ENCODE results near the gene VANGL1. TPM values are rescaled to one million over a fixed set of nuclear protein-coding genes. Genes with fewer than 3 reads are reported as not detected.

Gene VANGL1
- total RNA-seq, 2 experiments from 2014 or later, result 0.72 TPM

- H3K36me3 Mint-ChIP-seq (ENCODE audit: low read depth), result no peaks in the 10 kb centered on the region
- H3K27me3 Mint-ChIP-seq (ENCODE audit: low read depth), result peaks cover 12% of the 10 kb centered on the region
- H3K27ac Mint-ChIP-seq, result no peak overlapping the region
- no peak for DNase-seq
- no peaks in the 10 kb centered on the region for H3K9me3 Mint-ChIP-seq
- peaks cover 4% of the 10 kb centered on the region for H3K4me1 Mint-ChIP-seq (ENCODE audit: low read depth)
- intact Hi-C loops (cut with micrococcal nuclease), result no loop called here
- H3K4me3 Mint-ChIP-seq, result no peak overlapping the region
- CTCF ChIA-PET, result no interaction called here
Measured at GRCh38 chr1:115658646-115659045, 16.9 kb downstream of the VANGL1 start.

DNA sequence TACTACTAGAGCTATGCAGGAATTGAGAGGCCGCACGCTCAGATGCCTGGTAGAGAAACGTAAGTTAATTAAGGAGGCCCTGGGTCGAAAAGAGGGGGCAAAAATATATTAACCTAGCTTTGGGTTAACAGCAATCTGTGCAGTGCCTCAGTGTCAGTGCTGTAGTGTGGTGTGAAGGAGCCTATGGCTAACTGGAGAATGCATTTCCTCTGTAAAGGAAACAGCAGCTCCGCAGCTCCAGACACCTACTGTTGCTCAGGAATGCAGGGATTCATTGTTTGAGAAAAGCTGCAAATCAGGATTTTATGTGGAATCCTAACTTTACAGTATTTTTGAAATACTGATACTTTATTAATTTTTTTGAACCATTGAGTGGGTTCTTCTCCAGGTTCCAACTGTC, 18.4 kb downstream of the VANGL1 start:
- peaks cover 2% of the 10 kb centered on the region for H3K4me1 Mint-ChIP-seq (ENCODE audit: low read depth)
- peaks cover 9% of the 10 kb centered on the region for H3K27me3 Mint-ChIP-seq (ENCODE audit: low read depth)
- no peak overlapping the region for H3K27ac Mint-ChIP-seq
- intact Hi-C loops (cut with micrococcal nuclease), result no loop called here
- no peak overlapping the region for H3K4me3 Mint-ChIP-seq
- H3K9me3 Mint-ChIP-seq, result no peaks in the 10 kb centered on the region
- DNase-seq, result no peak
- no peaks in the 10 kb centered on the region for H3K36me3 Mint-ChIP-seq (ENCODE audit: low read depth)
- CTCF ChIA-PET, result interaction anchor here (1.0 to 1.5 kb wide), 2 partner anchors 20 to 321 kb away, joined by 3 read pairs; no protein-coding TSS in a partner anchor

DNA sequence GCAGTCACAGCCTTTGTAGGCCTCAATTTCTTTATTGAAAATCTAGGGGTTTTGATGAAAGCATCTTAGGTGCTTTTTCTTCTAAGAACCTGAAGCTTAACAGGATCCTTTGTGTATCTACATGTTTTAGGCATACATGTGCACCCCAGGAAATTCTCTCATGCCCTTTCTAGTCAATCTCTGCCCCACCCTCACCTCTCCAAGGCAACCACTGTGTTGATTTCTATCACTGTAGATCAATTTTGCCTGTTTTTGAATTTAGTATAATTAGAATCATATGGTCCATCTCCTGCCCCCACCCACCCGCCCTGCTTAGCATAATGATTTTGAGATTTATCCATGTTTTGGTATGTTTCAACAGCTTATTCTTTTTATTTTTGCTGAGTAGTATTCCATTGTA, 19.4 kb downstream of the VANGL1 start:
- CTCF ChIA-PET, result interaction anchor here (1.5 kb wide), 1 partner anchor 320 kb away, joined by 3 read pairs; no protein-coding TSS in a partner anchor
- intact Hi-C loops (cut with micrococcal nuclease), result no loop called here
- Mint-ChIP-seq H3K27ac (no peak overlapping the region), H3K4me1 (ENCODE audit: low read depth) (no peaks in the 10 kb centered on the region), H3K4me3 (no peak overlapping the region), H3K9me3 (no peaks in the 10 kb centered on the region), H3K27me3 (ENCODE audit: low read depth) (peaks cover 7% of the 10 kb centered on the region), H3K36me3 (ENCODE audit: low read depth) (no peaks in the 10 kb centered on the region)
- DNase-seq, result no peak

GRCh38 chr1:115665319-115666096, 23.7 kb downstream of the VANGL1 start:
- CTCF ChIA-PET, result interaction anchor here (0.7 to 1.0 kb wide), 2 partner anchors 41 to 95 kb away, joined by 3 read pairs; no protein-coding TSS in a partner anchor
- intact Hi-C loops (cut with micrococcal nuclease), result no loop called here
- H3K36me3 Mint-ChIP-seq (ENCODE audit: low read depth), result no peaks in the 10 kb centered on the region
- H3K9me3 Mint-ChIP-seq, result no peaks in the 10 kb centered on the region
- H3K4me3 Mint-ChIP-seq, result no peak overlapping the region
- no peak for DNase-seq
- H3K27me3 Mint-ChIP-seq (ENCODE audit: low read depth), result no peaks in the 10 kb centered on the region
- H3K4me1 Mint-ChIP-seq (ENCODE audit: low read depth), result no peaks in the 10 kb centered on the region
- no peak overlapping the region for H3K27ac Mint-ChIP-seq

DNA sequence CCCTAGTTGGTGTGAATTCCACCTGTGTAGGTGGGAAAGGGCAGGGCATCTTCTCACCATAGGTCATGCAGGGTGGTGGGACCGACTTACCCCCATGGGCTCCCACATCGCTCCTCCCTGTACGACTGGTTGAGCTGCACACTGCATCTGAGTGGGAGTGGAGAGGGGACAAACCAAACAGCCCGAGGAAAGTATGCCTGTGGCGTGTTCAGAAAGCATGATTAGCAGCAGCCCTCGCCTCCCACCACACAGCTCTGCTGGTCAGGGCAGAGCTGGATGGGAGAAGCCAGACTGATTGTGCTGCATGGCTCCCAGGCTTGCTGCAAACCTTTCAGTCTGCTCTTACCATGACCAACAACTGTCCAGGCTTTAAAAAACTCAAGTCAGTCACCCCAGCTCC, 24.4 kb downstream of the VANGL1 start:
- Mint-ChIP-seq H3K27ac (no peak overlapping the region), H3K4me3 (no peak overlapping the region), H3K36me3 (ENCODE audit: low read depth) (no peaks in the 10 kb centered on the region), H3K4me1 (ENCODE audit: low read depth) (no peaks in the 10 kb centered on the region), H3K9me3 (no peaks in the 10 kb centered on the region), H3K27me3 (ENCODE audit: low read depth) (no peaks in the 10 kb centered on the region)
- intact Hi-C loops (cut with micrococcal nuclease), result no loop called here
- CTCF ChIA-PET, result interaction anchor here (0.7 kb wide), 1 partner anchor 40 kb away, joined by 3 read pairs; no protein-coding TSS in a partner anchor
- DNase-seq, result no peak

DNA sequence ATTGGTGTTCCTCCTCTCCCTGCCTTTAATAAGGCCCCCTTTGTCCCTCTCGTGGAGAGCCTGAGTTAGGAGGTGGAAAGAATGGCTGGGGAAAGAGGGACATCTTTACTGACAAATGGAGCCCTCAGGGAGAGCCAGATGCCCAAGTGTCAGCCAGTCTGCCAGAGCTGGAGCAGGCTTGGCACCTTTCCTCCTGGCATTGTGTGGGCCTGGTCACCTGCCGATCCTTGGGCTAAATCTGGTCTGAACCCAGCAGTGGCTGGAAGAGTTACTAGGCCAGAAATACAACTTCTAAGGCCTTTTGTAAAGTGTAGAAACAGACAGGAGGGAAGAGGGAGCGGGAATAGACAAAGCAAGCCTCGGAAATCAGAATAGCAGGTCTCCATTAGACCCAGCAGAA, 24.9 kb downstream of the VANGL1 start:
- H3K4me1 Mint-ChIP-seq (ENCODE audit: low read depth), result no peaks in the 10 kb centered on the region
- H3K36me3 Mint-ChIP-seq (ENCODE audit: low read depth), result no peaks in the 10 kb centered on the region
- H3K4me3 Mint-ChIP-seq, result no peak overlapping the region
- no peak for DNase-seq
- intact Hi-C loops (cut with micrococcal nuclease), result no loop called here
- H3K9me3 Mint-ChIP-seq, result no peaks in the 10 kb centered on the region
- no peaks in the 10 kb centered on the region for H3K27me3 Mint-ChIP-seq (ENCODE audit: low read depth)
- no peak overlapping the region for H3K27ac Mint-ChIP-seq
- CTCF ChIA-PET, result no interaction called here

DNA sequence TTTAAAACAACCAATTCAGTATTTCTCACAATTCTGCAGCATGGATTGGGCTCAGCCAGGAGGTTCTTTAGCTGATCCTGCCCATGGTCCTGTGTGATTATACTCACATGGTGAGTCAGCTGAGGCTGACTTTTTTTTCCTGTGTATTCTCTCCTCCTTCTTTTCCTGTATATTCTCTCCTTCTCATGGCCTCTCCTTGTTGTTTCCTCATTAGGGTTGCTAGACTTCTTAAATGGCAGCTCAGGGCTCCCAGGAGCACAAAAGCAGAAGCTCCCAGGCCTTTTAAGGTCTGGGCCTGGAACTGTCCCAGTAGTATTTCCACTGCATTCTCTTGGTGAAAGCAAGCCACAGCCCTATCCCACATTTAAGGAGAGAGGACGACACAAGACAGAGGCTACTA, 26.8 kb downstream of the VANGL1 start:
- H3K4me3 Mint-ChIP-seq, result no peak overlapping the region
- H3K27ac Mint-ChIP-seq, result no peak overlapping the region
- H3K9me3 Mint-ChIP-seq, result no peaks in the 10 kb centered on the region
- CTCF ChIA-PET, result interaction anchor here (1.0 to 1.1 kb wide), 2 partner anchors 16 to 38 kb away, joined by 3 read pairs; no protein-coding TSS in a partner anchor
- no peak for DNase-seq
- no peaks in the 10 kb centered on the region for H3K4me1 Mint-ChIP-seq (ENCODE audit: low read depth)
- intact Hi-C loops (cut with micrococcal nuclease), result no loop called here
- H3K27me3 Mint-ChIP-seq (ENCODE audit: low read depth), result no peaks in the 10 kb centered on the region
- H3K36me3 Mint-ChIP-seq (ENCODE audit: low read depth), result no peaks in the 10 kb centered on the region

DNA sequence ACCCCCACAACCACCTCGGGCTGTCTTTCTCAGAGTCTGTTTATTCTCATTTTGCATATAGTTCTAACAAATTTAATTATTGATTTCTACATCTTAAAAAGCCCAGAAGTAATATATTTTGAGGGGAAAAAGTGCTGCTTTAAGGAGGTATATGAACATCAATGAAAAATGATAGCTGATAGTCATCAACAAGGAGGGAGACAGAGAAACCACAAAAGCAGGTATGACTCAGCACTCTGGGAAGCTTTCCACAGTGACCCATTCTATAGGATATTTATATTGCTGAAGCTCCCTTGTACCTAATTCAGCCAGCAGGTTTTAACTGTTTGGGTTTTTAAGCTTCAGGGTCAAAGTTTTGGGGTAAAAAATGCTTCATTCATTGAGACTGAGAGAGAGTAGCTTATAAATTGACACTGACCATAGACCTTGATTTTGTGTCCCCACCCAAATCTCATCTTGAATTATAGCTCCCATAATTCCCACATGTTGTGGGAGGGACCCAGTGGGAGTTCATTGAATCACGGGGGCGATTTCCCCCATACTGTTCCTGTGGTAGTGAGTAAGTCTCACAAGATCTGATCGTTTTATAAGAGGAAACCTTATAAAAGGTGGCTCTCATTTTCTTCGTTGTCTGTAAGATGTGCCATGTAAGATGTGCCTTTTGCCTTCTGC, 27.4 kb downstream of the VANGL1 start:
- DNase-seq, result peak; percentile 18
- intact Hi-C loops (cut with micrococcal nuclease), result no loop called here
- no peak overlapping the region for H3K27ac Mint-ChIP-seq
- CTCF ChIA-PET, result interaction anchor here (1.0 to 1.1 kb wide), 2 partner anchors 16 to 37 kb away, joined by 3 read pairs; no protein-coding TSS in a partner anchor
- no peaks in the 10 kb centered on the region for H3K36me3 Mint-ChIP-seq (ENCODE audit: low read depth)
- no peaks in the 10 kb centered on the region for H3K4me1 Mint-ChIP-seq (ENCODE audit: low read depth)
- no peak overlapping the region for H3K4me3 Mint-ChIP-seq
- no peaks in the 10 kb centered on the region for H3K9me3 Mint-ChIP-seq
- no peaks in the 10 kb centered on the region for H3K27me3 Mint-ChIP-seq (ENCODE audit: low read depth)

DNA sequence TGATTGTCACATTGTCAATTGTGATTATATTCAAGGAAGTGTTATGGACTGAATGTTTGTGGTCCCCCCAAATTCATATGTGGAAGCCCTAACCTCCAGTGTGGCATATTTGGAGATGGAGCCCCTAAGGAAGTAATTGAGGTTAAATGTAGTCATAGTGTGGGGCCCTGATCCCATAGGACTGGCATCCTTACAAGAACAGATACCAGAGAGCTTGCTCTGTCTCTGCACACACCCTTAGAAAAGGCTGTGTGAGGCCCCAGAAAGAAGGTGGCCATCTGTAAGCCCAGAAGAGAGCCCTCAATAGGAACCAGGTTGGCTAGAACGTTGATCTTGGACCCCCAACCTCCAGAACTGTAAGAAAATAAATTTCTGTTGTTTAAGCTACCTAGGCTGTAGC, 28.1 kb downstream of the VANGL1 start:
- no peaks in the 10 kb centered on the region for H3K9me3 Mint-ChIP-seq
- no peaks in the 10 kb centered on the region for H3K4me1 Mint-ChIP-seq (ENCODE audit: low read depth)
- CTCF ChIA-PET, result no interaction called here
- H3K4me3 Mint-ChIP-seq, result no peak overlapping the region
- no peak overlapping the region for H3K27ac Mint-ChIP-seq
- no peak for DNase-seq
- H3K27me3 Mint-ChIP-seq (ENCODE audit: low read depth), result no peaks in the 10 kb centered on the region
- intact Hi-C loops (cut with micrococcal nuclease), result no loop called here
- no peaks in the 10 kb centered on the region for H3K36me3 Mint-ChIP-seq (ENCODE audit: low read depth)

- CTCF ChIA-PET, result no interaction called here
- H3K9me3 Mint-ChIP-seq, result no peaks in the 10 kb centered on the region
- H3K27ac Mint-ChIP-seq, result no peak overlapping the region
- H3K27me3 Mint-ChIP-seq (ENCODE audit: low read depth), result no peaks in the 10 kb centered on the region
- intact Hi-C loops (cut with micrococcal nuclease), result no loop called here
- H3K4me1 Mint-ChIP-seq (ENCODE audit: low read depth), result no peaks in the 10 kb centered on the region
- no peak for DNase-seq
- no peak overlapping the region for H3K4me3 Mint-ChIP-seq
- H3K36me3 Mint-ChIP-seq (ENCODE audit: low read depth), result no peaks in the 10 kb centered on the region
Measured at GRCh38 chr1:115670476-115671175, 28.9 kb downstream of the VANGL1 start.

- Mint-ChIP-seq H3K4me3 (no peak overlapping the region), H3K36me3 (ENCODE audit: low read depth) (no peaks in the 10 kb centered on the region), H3K27ac (no peak overlapping the region), H3K27me3 (ENCODE audit: low read depth) (no peaks in the 10 kb centered on the region), H3K4me1 (ENCODE audit: low read depth) (no peaks in the 10 kb centered on the region), H3K9me3 (no peaks in the 10 kb centered on the region)
- intact Hi-C loops (cut with micrococcal nuclease), result no loop called here
- no peak for DNase-seq
- CTCF ChIA-PET, result no interaction called here
Measured at GRCh38 chr1:115671176-115671934, 29.6 kb downstream of the VANGL1 start.

Measured in activated naive CD4-positive, alpha-beta T cell treated with anti-CD3 and anti-CD28 coated beads for 36 hours (primary cell).